NCI-H748 (cell line): ENCODE results near the gene PTGS1.
"Not testable (repeated sequence)": the region's sequence is repeated elsewhere in the genome, so short reads cannot be mapped to it uniquely, and the experiment has no call there.

Experiments
- DNase-seq: peaks from one replicate; lab custom pipeline; 2025; ENCODE audit not compliant: unreplicated experiment; lab: John Stamatoyannopoulos, UW

Gene PTGS1

DNA sequence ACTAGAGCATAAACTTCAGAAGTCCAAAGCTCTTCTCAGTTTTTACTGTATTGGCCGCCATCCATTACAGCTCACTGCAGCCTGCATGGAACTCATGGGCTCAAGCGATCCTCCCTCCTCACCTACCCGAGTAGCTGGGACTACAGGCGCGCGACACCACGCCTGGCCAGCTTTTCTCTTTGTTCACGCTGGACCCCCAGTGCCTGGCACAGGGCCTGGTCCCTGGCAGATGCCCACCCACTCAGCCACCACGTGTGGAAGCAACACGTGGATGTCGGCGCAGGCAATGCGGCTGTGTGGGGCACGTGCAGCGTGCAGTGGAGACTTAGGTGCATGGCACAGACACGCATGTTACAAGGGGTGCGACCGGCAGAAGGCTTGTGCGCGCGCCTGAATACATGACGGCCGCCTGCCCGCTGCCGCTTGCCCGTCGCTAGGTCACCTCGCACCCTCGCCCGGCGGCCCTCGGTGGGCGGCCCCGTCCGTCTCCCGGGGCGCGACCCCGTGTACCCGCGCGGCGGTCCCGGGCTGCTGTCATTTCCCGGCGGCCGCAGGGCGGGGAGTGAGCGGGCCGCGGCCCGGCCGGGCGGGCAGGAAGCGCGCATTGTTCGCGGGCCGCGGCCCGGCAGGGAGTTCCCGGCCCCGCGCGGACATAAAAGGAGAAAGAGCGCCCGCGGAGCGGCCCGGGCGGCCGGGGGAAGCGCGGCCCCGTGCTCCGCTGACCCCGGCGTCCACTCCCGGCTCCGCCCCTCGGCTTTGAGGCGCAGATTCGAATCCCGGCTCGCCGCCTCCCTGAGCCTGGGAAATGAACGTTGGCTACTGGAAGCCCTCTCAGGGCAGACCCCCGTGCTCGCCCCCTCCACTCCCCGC lies 24.1 kb upstream of the PTGS1 start:
- DNase-seq = peak; percentile 68

DNA sequence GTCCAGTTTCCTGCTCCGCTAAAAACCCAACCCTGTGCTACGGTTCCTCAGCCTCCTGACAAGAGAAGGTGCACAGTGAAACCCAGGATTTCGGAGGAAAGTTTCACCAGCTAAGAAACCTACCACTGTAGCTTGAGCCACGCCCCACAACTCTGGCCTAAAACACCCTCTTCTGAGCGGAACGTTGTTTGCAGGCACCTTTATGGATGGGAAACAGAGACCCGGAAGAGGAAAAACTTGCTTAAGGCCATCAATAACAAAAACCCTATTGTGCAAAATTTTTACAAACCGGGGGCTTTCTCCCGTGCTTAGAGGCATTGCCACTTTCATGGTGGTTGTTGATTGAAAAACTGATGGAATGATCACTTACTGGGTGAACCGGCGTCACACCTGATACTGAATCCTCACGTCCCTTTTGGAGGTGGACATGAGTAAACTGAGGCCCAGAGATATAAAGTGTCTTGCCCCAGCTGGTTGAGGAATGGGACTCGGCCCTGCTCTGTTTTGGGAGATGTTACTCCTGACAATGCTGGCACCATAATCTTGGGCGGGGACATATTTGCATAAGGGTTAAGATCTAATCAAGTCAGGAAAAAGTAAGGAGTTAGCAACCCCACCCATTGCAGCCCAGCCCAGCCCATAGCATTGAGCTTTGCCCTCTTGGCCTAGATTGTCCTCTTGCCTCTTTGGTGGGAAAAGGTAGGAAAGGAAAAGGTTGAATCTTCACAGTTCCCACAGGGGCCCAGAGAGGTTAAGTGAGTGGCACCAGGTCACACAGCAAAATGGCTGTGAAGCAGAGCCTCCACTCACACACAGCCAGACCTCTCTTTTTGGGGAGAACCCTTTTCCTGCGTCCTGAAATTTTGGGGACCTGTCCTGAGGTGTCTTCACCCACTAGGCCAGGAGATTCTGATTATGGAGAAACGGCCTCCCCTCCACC lies 23.2 kb upstream of the PTGS1 start:
- DNase-seq = peak; percentile 55

DNA sequence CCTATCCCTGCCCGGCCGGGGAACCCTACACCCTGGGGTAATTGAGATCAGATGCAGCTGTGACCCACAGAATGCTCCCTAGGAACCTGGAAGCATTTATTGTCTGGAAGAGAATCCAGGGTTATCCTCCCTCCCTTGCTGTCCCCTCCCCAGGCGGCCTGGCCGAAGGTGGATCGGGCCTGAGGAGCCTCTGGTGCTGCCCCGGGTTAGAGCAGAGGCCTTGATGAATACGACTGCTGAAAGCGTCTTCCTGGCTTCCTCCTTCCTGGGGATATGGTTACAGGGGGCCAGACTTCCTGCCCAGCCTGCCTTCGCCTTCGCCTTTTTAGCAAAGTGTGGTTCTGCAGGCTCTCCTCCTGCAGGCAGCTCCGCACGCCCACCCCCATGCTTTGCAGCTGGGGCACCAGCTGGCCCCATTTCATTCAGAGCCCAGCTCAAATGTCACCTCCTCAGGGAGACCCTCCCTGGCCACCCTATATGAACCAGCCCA lies 22.5 kb upstream of the PTGS1 start:
- DNase-seq = no peak

DNA sequence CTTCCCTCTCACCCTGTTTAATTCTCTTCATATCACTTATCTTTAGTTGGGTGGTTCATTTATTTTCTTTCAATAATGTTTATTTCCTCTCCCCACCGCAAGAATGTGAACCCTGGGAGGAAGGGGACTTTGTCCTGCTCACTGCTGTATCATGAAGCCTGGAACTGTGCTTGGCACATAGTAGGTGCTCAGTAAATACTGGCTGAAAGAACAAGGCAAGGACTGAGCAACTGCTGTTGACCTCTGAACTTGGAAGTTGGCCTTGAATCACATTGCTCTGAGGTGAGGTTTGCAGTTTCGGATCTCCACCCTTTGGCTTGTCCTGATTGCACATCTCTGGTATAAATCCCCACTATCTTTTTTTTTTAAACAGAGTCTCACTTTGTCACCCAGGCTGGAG lies 22.0 kb upstream of the PTGS1 start:
- DNase-seq = no peak

DNA sequence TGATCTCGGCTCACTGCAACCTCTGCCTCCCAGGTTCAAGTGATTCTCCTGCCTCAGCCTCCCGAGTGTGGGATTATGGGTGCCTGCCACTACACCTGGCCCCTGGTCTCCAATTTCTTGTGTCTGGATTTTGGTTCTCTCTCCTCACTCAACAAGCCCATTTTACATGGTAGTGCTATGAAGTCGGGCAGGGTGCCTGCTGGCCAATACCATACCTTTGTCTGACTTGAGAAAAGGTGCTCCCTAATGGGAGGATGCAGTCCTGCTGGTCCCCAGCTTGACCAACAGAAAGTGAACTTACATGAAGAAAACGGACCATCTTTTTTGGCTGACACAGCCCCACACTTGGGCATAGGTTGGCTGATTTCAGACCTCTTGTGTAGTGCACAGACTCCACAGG lies 21.6 kb upstream of the PTGS1 start:
- no peak for DNase-seq

DNA sequence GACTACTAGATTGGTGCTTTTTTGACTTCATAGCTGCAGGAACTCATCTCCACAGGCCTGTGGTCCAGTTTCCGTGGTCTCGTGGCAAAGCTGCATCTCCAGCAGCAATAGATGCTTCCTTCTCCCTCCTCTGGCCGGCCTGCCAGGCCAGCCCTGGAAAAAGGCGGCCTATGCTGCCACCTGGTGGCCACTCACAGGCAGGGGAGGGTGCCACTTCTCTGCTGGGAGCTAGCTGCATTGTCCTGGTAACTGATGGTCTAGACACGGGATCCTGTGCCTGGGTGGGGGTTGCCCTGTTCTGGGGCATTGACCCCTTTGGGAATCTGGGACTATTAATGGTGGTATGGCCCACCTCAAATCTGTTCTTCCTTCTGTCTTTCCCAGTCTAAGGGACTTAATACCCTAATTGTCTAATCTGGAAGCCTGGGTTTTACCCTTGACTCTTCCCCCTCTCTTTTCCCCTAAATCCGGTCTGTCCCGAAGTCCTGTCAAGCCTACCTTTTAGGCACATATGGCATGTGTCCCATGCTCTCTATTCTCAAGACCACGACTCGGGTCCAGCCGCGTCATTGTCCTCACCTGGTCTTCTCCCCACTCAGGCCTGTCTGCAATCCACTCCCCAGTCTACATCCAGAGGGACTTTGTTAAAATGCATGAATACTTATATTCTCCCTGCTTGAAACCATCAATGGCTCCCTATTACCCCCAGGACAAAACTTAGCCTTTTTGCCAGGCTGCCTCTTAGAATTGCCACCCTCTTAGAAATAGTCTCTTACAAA lies 20.1 kb upstream of the PTGS1 start:
- DNase-seq = peak; percentile 71

DNA sequence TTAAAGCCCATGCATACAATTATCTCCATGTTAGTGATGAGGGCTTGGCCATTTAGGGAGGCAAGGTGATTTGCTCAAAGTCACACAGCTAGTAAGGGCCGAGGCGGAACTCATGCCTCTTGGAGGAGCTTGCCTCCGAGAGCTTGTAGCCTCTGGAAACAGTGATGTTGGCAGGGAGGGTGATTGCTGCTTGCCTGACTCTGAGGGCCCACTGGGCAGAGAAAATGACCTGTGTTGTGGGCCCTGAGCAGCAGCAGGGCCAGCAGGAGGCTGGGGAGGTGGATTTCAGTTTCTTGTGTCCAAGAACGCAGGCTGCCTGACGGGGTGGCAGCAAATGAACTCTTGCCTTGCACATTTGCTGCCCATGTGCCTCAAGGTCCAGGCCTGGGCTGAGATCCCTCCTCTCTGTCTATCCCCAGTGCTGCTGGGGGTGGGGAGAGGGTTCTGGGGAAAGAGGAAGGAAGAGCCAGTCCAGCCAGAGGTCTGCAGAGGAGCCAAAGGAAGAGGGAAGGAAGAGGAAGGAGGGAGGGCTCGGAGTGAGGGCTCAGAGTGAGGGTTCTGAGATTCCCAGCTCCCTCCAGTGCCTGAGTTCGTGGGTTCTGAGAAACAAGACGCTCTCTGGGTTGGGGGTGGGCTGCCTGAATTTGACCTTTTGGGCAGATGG lies 16.2 kb upstream of the PTGS1 start:
- DNase-seq = no peak

DNA sequence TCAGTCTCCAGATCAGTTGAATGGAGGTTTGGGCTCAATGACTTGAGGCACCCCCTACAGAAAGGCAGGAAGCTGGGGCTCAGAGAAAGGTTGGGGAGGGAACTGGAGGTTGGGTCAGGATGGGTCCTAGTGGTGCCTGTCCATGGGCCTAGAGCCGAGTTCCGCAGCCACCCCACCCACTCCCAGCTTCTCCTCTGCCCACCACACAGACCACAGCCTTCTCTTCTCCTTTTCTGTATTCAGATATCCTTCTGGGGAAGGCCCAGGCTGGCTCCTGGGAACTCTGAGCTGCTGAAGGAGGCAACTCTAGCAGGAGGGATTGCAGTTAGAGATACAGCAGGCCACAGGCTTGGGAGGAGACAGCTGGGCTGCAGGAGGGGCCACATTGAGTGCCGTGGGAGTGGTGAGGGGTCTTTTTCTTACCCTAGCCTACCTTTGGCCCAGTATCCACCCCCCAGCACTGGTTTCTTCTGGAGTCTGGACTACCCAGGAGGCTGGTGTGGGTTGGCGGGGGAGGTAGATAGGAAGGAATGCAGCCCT lies 15.4 kb upstream of the PTGS1 start:
- DNase-seq = no peak

DNA sequence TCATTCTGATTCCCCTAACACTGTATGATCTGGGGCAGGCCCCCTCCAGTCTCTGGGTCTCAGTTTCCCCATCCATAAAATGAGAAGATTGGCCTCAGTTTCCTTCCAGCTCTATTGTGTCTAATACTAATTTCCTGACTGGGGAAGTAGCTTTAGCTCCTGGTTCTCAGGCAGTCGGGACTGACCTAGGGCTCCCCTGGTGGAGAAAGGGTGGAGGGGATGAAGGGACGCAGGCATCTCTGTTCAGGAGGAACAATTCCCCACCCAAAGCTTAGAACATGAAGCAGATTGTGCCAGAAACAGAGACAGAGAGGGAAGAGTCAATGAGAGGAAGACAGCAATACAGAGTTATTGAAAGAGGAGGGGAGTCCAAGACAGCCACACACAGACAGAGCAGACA lies 14.2 kb upstream of the PTGS1 start:
- DNase-seq = no peak

DNA sequence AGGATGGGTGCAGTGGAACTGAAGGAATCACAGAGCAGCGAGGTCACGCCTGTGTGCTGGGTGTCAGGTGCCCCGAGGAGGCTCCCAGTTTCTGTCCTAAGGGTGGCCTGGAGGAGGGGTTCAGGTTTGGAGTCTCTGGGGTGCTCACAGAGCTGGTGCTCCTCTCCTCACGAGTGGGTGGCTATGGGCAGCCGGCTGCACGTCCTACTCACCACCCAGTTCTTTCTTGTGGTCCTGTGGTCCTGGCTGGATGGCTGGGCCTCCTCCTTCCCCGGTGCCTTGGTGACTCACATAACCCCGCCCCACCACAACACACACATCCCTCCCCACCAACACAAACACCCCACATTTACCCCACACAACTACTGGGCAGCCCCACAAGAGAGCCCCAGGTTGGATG lies 9.9 kb upstream of the PTGS1 start:
- no peak for DNase-seq

DNA sequence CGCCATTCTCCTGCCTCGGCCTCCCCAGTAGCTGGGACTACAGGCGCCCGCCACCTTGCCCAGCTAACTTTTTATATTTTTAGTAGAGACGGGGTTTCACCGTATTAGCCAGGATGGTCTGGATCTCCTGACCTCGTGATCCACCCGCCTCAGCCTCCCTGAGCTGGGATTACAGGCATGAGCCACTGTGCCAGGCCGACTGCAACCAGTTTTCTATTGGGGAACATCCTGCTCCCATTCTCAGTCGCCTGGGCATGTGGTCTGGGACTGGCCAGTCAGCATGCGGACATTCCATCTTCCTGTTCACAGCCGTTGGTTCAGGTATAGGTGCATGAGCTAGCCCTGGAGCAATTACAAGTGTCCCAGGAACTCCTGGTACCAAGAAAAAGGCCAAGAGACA lies 7.7 kb upstream of the PTGS1 start:
- not testable (repeated sequence) for DNase-seq

DNA sequence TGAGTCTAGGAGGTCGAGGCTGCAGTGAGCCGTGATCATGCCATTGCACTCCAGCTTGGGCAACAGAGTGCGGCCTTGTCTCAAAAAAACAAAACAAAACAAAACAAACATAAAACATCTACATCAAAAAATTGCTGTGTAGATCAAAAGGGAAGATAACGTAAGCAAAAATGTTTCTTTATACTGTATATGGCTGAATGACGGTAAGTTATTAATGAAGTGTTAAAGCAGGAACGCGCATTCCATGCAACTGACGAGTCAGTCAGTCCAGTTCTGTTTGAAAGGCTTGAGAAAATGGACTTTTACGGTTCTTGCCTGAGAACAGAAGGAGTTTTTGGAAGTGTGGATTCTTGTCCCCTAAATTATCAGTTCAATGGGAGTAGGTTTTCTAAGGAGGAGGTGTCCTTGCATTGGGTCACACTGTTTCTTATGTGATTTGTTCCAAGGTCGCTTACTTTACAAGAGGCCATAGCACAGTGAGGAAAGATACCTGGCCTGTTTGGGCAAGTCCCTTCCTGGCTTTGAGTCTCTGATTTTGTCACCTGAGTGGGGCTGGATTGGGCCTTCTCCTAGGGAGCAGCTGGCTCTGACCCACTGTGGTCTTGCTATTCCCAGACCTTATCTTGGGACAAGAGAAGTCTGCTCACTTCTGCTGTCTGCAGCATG lies 6.6 kb upstream of the PTGS1 start:
- no peak for DNase-seq

DNA sequence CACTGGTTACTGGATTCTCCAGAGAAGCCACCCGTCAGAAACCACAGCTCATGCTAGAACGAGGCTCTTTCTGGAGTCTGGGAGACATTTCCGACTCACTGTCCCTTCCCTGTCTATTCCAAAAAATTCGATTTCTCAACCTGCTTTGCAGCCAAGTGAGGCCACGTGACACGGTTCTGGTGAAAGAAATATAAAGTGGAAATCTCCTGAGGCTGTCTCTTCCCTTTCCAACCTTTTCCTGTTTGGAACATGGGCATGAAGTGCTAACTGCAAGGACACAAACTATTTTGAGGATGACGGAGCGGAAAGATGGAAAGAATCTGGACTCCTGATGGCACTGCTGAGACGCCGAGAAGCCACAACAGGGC lies 6.1 kb upstream of the PTGS1 start:
- no peak for DNase-seq

DNA sequence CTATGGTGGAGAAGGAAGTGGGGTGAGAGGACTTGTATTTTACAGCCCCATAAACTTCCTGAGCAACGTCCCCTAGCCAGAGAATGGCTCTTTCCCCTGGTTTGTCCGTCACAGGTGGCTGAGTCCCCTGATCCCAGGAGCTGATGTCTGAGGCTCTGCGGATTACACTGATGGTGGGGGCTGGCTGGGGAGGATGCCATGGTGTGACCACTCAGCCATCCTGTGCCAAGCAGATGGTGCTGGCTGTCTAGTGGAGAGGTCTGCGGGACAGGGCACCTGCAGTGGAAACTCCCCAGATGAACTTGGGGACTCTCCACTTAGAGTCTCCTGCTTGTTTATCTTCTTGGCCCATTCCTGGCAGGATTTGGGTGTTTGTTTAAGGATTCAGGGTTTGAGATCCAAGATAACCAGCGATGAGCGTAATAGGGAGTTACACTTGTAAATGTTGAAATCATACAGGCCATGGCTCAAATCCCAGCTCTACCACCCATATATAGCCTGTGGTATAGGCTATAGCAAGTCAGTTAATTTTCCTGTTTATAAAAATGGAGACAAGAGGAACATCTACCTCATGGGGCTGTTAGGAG lies 4.7 kb upstream of the PTGS1 start:
- no peak for DNase-seq

DNA sequence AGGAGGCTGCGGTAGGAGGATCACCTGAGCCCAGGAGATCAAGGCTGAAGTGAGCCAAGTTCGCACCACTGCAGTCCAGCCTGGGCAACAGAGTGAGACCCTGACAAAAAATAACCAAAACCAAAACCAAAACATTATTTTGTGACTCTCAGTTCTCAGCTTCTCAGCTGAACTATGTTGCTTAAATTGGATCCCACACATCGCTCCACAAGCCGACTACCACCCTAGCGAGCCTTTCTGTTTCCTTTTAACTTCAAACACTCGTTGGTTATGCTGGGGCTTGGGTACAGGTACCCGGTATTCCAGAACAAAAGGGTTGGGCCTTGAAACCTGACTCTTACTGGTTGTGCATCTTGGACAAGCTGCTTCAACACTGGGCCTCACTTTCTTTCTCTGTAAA lies 3.8 kb upstream of the PTGS1 start:
- DNase-seq = no peak

DNA sequence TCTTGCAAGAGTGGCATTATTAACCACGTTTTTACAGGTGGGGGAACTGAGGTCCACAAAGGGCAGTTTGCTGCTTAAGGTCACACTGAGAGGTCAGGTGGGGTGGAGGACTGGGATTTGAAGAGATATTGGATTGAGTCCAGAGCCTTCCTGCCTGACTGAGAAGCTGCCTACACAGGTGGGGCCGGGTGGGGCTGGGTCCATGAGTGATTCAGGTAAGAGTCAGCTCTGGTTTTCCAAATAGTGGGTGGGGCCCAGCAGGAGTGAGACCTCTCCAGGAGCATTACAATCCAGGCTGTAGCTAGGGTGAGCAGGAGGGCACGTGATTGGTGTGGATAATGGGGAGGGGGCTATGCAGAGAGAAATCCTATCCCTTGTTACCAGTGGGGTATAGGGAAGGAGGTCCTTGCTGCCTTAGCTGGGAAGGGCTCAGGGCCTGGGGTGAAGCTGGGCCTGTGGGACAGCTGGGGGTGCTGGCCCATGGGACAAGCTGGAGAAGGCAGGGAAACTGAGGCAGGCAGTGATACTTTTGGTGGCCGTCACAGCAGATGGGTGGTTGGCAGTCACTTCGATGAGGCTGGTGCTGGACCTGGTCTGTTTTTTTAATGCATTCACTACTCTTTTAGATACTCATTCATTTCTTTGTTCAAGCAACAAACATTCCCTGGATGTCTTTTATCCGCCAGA lies 2.9 kb upstream of the PTGS1 start:
- no peak for DNase-seq

DNA sequence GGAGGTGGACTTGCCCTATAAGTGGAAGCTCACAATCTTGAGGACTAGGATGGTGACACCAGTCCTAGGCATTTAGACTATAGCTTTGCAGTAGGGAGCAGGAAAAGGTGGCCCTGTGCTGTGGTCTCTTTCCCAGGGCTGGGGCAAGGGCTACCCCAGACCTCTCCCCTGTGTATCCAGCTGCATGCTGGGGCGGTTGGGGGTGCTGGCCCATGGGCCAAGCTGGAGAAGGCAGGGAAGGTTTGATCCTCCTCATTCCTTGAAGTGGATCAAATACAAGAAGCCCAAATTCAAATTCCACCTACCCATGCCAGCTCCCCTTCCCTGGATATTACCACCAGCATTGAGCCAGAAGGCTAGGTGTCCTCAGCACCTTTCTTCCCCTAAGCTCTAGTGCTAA lies 2.2 kb upstream of the PTGS1 start:
- DNase-seq = no peak

DNA sequence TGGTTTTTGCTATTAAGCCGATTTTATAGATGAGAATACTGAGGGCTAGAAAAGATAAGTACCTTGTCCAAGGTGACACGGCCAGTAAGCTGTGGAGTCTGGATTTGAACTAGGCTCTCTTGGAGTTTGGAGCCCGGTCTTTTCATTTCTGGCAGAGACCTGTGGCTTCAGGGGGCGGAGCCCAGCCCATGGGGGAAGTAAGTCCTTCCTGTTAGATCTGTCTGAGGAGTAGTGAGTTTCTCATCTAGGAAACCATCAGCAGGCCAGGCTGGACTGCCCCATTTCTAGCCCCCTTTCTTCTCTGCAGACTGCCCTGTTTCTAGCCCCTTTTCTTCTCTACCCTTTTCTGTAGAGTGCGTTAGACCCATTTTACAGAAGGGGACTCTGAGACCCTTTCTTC lies 521 bp upstream of the PTGS1 start:
- DNase-seq = no peak

DNA sequence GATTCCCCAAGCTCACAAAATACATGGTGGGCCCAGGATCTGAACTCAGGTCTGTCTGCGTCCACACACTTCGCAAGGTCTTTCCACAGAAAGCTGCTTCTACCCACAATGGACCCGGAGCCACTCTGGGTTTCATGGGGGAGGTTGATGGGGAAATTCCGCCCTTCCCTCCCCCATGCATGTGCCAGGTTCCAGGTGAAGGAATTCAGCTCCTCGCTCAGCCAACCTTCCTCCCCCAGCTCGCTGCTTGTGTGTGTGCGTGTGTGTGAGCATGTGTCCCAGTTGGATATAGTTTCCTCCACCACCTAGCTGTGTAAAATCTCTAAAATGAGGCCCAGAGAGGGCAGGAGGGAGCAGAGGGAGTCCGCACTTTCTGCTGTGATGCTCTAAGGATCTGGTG lies 1.0 kb downstream of the PTGS1 start:
- DNase-seq = no peak
